GM12874 (cell line): Measurements from ENCODE around the gene ZNHIT2.

Source experiments
- CTCF ChIP-seq: IDR thresholded peaks from 2 replicates; pipeline ENCODE4 v1.5.1; 2011; ENCODE audit warnings: low read depth, mild to moderate bottlenecking, control low read depth, low read length, moderate library complexity; ENCODE audit not compliant: insufficient read depth

ZNHIT2 gene

GRCh38 chr11:65156926-65157325, 39.4 kb upstream of the ZNHIT2 start:
- TF ChIP-seq CTCF: no peak

- TF ChIP-seq CTCF: no peak
Observed at GRCh38 chr11:65156256-65156655, 38.8 kb upstream of the ZNHIT2 start.

- TF ChIP-seq CTCF: no peak
Observed at GRCh38 chr11:65152122-65152521, 34.6 kb upstream of the ZNHIT2 start.

- TF ChIP-seq CTCF: no peak
Observed at GRCh38 chr11:65151331-65151899, 33.9 kb upstream of the ZNHIT2 start.

- TF ChIP-seq CTCF: no peak
Observed at GRCh38 chr11:65150509-65151299, 33.2 kb upstream of the ZNHIT2 start.

GRCh38 chr11:65148657-65149056, 31.2 kb upstream of the ZNHIT2 start:
- TF ChIP-seq CTCF: no peak

GRCh38 chr11:65147352-65148075, 30.0 kb upstream of the ZNHIT2 start:
- no peak for TF ChIP-seq CTCF
